Urinary bladder (tissue), 4 donors: ENCODE results near the gene C10orf105. TPM values are rescaled to one million over a fixed set of nuclear protein-coding genes. Genes with fewer than 3 reads are reported as not detected.

Experiments used
- DNase-seq: peaks from one replicate; pipeline ENCODE4 v3.0.0-alpha.2; 2015; ENCODE audit errors: extremely low spot score
- H3K27ac ChIP-seq: one replicate; pipeline ENCODE4 v1.5.1; 2013; ENCODE audit warnings: low read depth, mild to moderate bottlenecking, moderate library complexity
- H3K36me3 ChIP-seq: one replicate; pipeline ENCODE4 v1.6.1; 2013; ENCODE audit warnings: mild to moderate bottlenecking, moderate library complexity; ENCODE audit not compliant: insufficient read depth
- H3K4me1 ChIP-seq: one replicate; pipeline ENCODE4 v1.6.1; 2013; ENCODE audit warnings: mild to moderate bottlenecking, moderate library complexity; ENCODE audit not compliant: insufficient read depth
- H3K4me3 ChIP-seq: one replicate; pipeline ENCODE4 v1.5.1; 2013; ENCODE audit warnings: low read depth, low read length
- WGBS: extraction: QIAGEN DNeasy Blood & Tissue Kit; methylation state at CpG from one replicate; pipeline ENCODE4 v1.1.7; 2013; 5-methylcytosine and 5-hydroxymethylcytosine counted together
- polyA plus RNA-seq: library from polyadenylated mRNA; stranded (reverse); fragments of 200-250 nt; gene quantifications from one replicate; pipeline ENCODE4 v1.2.3, GENCODE V29; 2013
- total RNA-seq: library from RNA; depleted of rRNA; stranded (reverse); fragments of >200 nt; gene quantifications from one replicate; pipeline ENCODE4 v1.2.3, GENCODE V29; 2014
- donor health status: healthy with polysubstance abuse.
- donor health status: healthy.

C10orf105 gene
- 0.26 TPM for total RNA-seq
- 0.11 TPM for polyA plus RNA-seq

GRCh38 chr10:71719464-71720201 is at the start of gene C10orf105:
Gene C10orf105 (minus strand): TSS chr10:71719778. CDS start chr10:71716337, 3,441 bp downstream.
- H3K4me1 ChIP-seq, result peaks cover under 1% of the 10 kb centered on the region
- no peak within 1 kb of the TSS for H3K4me3 ChIP-seq
- whole genome bisulfite sequencing, result 94% methylated on average over 14 of the region's 14 CpGs
- H3K27ac ChIP-seq, result no peak within 1 kb of the TSS
- DNase-seq, result no peak
- H3K36me3 ChIP-seq, result no peaks in the 10 kb centered on the region

GRCh38 chr10:71767420-71768035 is 48.0 kb upstream of the C10orf105 start:
- WGBS, result 31% methylated on average over 10 of the region's 10 CpGs
- no peak for DNase-seq
- H3K27ac ChIP-seq, result peak overlapping the region; percentile 76
- H3K36me3 ChIP-seq, result no peaks in the 10 kb centered on the region
- no peaks in the 10 kb centered on the region for H3K4me1 ChIP-seq
- no peak overlapping the region for H3K4me3 ChIP-seq

- Histone ChIP-seq H3K36me3 (no peaks in the 10 kb centered on the region), H3K4me1 (no peaks in the 10 kb centered on the region), H3K27ac (peak overlapping the region; percentile 76), H3K4me3 (no peak overlapping the region)
- peak; percentile 41 for DNase-seq
- WGBS, result 31% methylated on average over 10 of the region's 10 CpGs
These were observed 47.3 kb upstream of the C10orf105 start for GRCh38 chr10:71766717-71767419.

- 80% methylated on average over 22 of the region's 22 CpGs for WGBS
- H3K4me1 ChIP-seq, result no peaks in the 10 kb centered on the region
- DNase-seq, result no peak
These were observed 46.5 kb upstream of the C10orf105 start for GRCh38 chr10:71765906-71766716.

GRCh38 chr10:71765176-71765904 is 45.8 kb upstream of the C10orf105 start:
- Histone ChIP-seq H3K4me1 (peaks cover under 1% of the 10 kb centered on the region), H3K4me3 (no peak overlapping the region), H3K36me3 (no peaks in the 10 kb centered on the region), H3K27ac (peak overlapping the region; percentile 68)
- DNase-seq, result no peak
- WGBS, result 53% methylated on average over 8 of the region's 8 CpGs

More at GRCh38 chr10:71765906-71766716, 46.5 kb upstream of the C10orf105 start:
- no peaks in the 10 kb centered on the region for H3K36me3 ChIP-seq
- peak overlapping the region; percentile 76 for H3K27ac ChIP-seq
- no peak overlapping the region for H3K4me3 ChIP-seq

GRCh38 chr10:71763352-71764127 is 44.0 kb upstream of the C10orf105 start:
- H3K4me3 ChIP-seq, result no peak overlapping the region
- 78% methylated on average over 11 of the region's 11 CpGs for WGBS
- peaks cover 1% of the 10 kb centered on the region for H3K4me1 ChIP-seq
- no peak for DNase-seq
- H3K27ac ChIP-seq, result no peak overlapping the region
- no peaks in the 10 kb centered on the region for H3K36me3 ChIP-seq

- Histone ChIP-seq H3K4me1 (peaks cover 1% of the 10 kb centered on the region), H3K4me3 (no peak overlapping the region), H3K36me3 (no peaks in the 10 kb centered on the region), H3K27ac (no peak overlapping the region)
- DNase-seq, result no peak
- 92% methylated on average over 5 of the region's 5 CpGs for WGBS
These were observed 42.7 kb upstream of the C10orf105 start for GRCh38 chr10:71762324-71762723.

- H3K27ac ChIP-seq, result peak overlapping the region; percentile 26
- WGBS, result 92% methylated on average over 26 of the region's 26 CpGs
- peaks cover 1% of the 10 kb centered on the region for H3K4me1 ChIP-seq
These were observed 42.0 kb upstream of the C10orf105 start for GRCh38 chr10:71761541-71762113.

GRCh38 chr10:71761105-71761511 is 41.5 kb upstream of the C10orf105 start:
- DNase-seq, result no peak
- no peak overlapping the region for H3K4me3 ChIP-seq
- H3K4me1 ChIP-seq, result peaks cover 1% of the 10 kb centered on the region
- H3K27ac ChIP-seq, result peak overlapping the region; percentile 26
- no peaks in the 10 kb centered on the region for H3K36me3 ChIP-seq
- WGBS, result 88% methylated on average over 3 of the region's 3 CpGs

More at GRCh38 chr10:71761541-71762113, 42.0 kb upstream of the C10orf105 start:
- no peak for DNase-seq
- no peaks in the 10 kb centered on the region for H3K36me3 ChIP-seq
- no peak overlapping the region for H3K4me3 ChIP-seq

- Histone ChIP-seq H3K27ac (peak overlapping the region; percentile 41), H3K4me1 (peaks cover 1% of the 10 kb centered on the region), H3K36me3 (no peaks in the 10 kb centered on the region), H3K4me3 (no peak overlapping the region)
- WGBS, result 74% methylated on average over 11 of the region's 11 CpGs
- no peak for DNase-seq
These were observed 37.9 kb upstream of the C10orf105 start for GRCh38 chr10:71757399-71757922.

- peak overlapping the region; percentile 63 for H3K27ac ChIP-seq
- no peak overlapping the region for H3K4me3 ChIP-seq
- 66% methylated on average over 12 of the region's 12 CpGs for WGBS
- H3K4me1 ChIP-seq, result peaks cover 1% of the 10 kb centered on the region
- no peaks in the 10 kb centered on the region for H3K36me3 ChIP-seq
- DNase-seq, result no peak
These were observed 37.0 kb upstream of the C10orf105 start for GRCh38 chr10:71756311-71757191.
